MM.1S (cell line): Measurements from ENCODE around the gene HTR1D.

Source experiments
- DNase-seq: peaks from one replicate; pipeline ENCODE4 v3.0.0-alpha.2; 2015
- H2AFZ ChIP-seq: fragments of 300-600 bp; sonication (generic); 2 replicates; pipeline ENCODE4 v1.6.0; 2016; ENCODE audit warnings: antibody characterized with exemption, low read length
- H3F3A ChIP-seq: fragments of 300-600 bp; sonication (generic); 2 replicates; pipeline ENCODE4 v1.6.1; 2016; ENCODE audit warnings: mild to moderate bottlenecking, antibody characterized with exemption, low read length, moderate library complexity, mixed read lengths; ENCODE audit not compliant: insufficient read depth
- H3K27ac ChIP-seq: fragments of 300-600 bp; sonication (generic); 2 replicates; pipeline ENCODE4 v1.5.1; 2016; ENCODE audit warnings: mild to moderate bottlenecking, low read length
- H3K27me3 ChIP-seq: fragments of 300-600 bp; sonication (generic); replicated peaks from 2 replicates; pipeline ENCODE4 v1.6.0; 2016; ENCODE audit warnings: low read length; ENCODE audit not compliant: insufficient read depth
- H3K36me3 ChIP-seq: fragments of 300-600 bp; sonication (generic); replicated peaks from 2 replicates; pipeline ENCODE4 v1.6.1; 2016; ENCODE audit warnings: mild to moderate bottlenecking, low read length, mixed read lengths; ENCODE audit not compliant: insufficient read depth
- H3K4me1 ChIP-seq: fragments of 300-600 bp; sonication (generic); 2 replicates; pipeline ENCODE4 v1.6.1; 2016; ENCODE audit warnings: low read length, mixed read lengths
- H3K4me2 ChIP-seq: fragments of 300-600 bp; sonication (generic); 2 replicates; pipeline ENCODE4 v1.6.0; 2016; ENCODE audit warnings: low read depth, low read length
- H3K4me3 ChIP-seq: fragments of 300-600 bp; sonication (generic); 2 replicates; pipeline ENCODE4 v1.5.1; 2016; ENCODE audit warnings: low read length, mixed read lengths
- H3K79me2 ChIP-seq: fragments of 300-600 bp; sonication (generic); 2 replicates; pipeline ENCODE4 v1.6.1; 2016; ENCODE audit warnings: mixed run types, low read length, mixed read lengths
- H3K9ac ChIP-seq: fragments of 300-600 bp; sonication (generic); 2 replicates; pipeline ENCODE4 v1.6.1; 2016; ENCODE audit warnings: low read length, mixed read lengths
- H3K9me2 ChIP-seq: fragments of 300-600 bp; sonication (generic); replicated peaks from 2 replicates; pipeline ENCODE4 v1.6.1; 2016; ENCODE audit warnings: mild to moderate bottlenecking, low read length, mixed read lengths; ENCODE audit not compliant: insufficient read depth
- H3K9me3 ChIP-seq: fragments of 300-600 bp; sonication (generic); replicated peaks from 2 replicates; pipeline ENCODE4 v1.6.1; 2016; ENCODE audit warnings: mild to moderate bottlenecking, low read length, mixed read lengths; ENCODE audit not compliant: insufficient read depth
- H4K20me1 ChIP-seq: fragments of 300-600 bp; sonication (generic); 2 replicates; pipeline ENCODE4 v1.6.1; 2016; ENCODE audit warnings: mild to moderate bottlenecking, low read length, moderate library complexity, mixed read lengths; ENCODE audit not compliant: insufficient read depth
- EZH2 ChIP-seq: fragments of 300-600 bp; sonication (generic); optimal IDR thresholded peaks from 2 replicates; pipeline ENCODE3; 2017; ENCODE audit warnings: low read depth, mild to moderate bottlenecking, antibody characterized with exemption, low read length, mixed read lengths
- EZH2phosphoT487 ChIP-seq: fragments of 300-600 bp; sonication (generic); IDR thresholded peaks from 2 replicates; pipeline ENCODE4 v1.6.1; 2018; ENCODE audit warnings: antibody characterized with exemption, low read length
- TF ChIP-seq, protein P1 (sequence below): fragments of 300-600 bp; sonication (generic); IDR thresholded peaks from 2 replicates; pipeline ENCODE4 v1.5.1; 2016; ENCODE audit warnings: antibody characterized with exemption, low read length, mixed read lengths

The HTR1D gene

DNA sequence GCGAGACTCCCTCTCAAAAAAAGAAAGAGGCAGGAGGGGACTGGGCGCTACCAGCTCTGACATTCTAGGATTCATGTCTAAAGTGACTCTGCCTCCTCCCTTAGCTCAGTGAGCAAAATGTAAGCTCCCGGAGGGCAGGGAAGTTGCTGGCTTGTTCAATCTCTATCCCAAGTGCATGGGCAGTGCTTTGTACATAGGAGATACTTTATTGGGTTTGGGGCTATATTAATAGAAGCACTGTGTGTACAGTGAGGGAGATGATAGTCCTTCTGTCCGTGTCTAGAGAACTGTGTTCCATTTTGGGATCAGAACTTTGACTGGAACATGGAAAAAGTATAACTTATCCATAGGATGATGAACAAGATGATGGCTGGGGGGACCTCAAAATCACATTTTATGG lies 31.9 kb downstream of the HTR1D start:
- no peaks in the 10 kb centered on the region for H3K27me3 ChIP-seq
- H3K4me1 ChIP-seq: no peaks in the 10 kb centered on the region
- H3K4me3 ChIP-seq: no peak overlapping the region
- H3K9me2 ChIP-seq: no peaks in the 10 kb centered on the region
- H3K9ac ChIP-seq: no peak overlapping the region
- no peaks in the 10 kb centered on the region for H3K9me3 ChIP-seq
- H3K36me3 ChIP-seq: no peaks in the 10 kb centered on the region
- no peaks in the 10 kb centered on the region for H4K20me1 ChIP-seq
- no peaks in the 10 kb centered on the region for H3K79me2 ChIP-seq
- no peak for TF ChIP-seq EZH2
- no peak overlapping the region for H3K4me2 ChIP-seq
- DNase-seq: no peak
- no peak overlapping the region for H3K27ac ChIP-seq
- no peak overlapping the region for H2AFZ ChIP-seq
- H3F3A ChIP-seq: no peaks in the 10 kb centered on the region

DNA sequence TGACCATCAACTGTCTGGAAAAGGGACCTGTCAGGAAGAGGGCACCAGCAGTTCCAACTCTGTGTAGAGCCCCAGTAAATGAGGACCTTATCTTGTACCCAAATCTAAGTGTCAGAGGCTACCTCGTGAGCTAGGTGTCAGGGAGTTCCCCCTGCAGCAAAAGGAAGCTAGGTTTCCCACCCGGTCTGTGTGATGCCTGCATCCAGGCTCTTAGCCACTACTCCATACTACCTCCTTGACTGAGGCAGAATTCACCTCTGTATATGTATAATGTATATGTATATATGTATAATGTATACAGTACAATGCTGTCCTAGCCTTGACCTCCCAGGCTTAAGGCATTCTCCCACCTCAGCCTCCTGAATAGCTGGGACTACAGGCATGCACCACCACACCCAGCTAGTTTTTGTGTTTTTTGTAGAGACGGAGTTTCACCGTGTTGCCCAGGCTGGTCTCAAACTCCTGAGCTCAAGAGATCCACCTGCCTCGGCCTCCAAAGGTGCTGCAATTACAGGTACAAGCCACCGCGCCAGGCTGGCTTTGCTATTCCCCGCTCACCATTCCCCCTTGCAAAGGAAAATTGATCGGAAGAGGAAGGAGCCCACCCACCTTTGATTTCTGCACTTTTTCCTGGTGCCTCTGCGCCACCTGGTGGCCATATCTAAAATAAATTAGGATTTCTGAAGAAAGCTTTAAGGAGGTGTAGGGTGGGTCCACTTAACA lies 32.9 kb downstream of the HTR1D start:
- H3K36me3 ChIP-seq: no peaks in the 10 kb centered on the region
- H2AFZ ChIP-seq: peak overlapping the region; percentile 81
- H3K9ac ChIP-seq: no peak overlapping the region
- peak; percentile 45 for DNase-seq
- H3K4me1 ChIP-seq: no peaks in the 10 kb centered on the region
- H4K20me1 ChIP-seq: no peaks in the 10 kb centered on the region
- H3K9me3 ChIP-seq: no peaks in the 10 kb centered on the region
- peaks cover 5% of the 10 kb centered on the region; the same call in 1 of the 2 replicates for H3K27me3 ChIP-seq
- no peak for TF ChIP-seq EZH2phosphoT487
- TF ChIP-seq, protein P1, sequence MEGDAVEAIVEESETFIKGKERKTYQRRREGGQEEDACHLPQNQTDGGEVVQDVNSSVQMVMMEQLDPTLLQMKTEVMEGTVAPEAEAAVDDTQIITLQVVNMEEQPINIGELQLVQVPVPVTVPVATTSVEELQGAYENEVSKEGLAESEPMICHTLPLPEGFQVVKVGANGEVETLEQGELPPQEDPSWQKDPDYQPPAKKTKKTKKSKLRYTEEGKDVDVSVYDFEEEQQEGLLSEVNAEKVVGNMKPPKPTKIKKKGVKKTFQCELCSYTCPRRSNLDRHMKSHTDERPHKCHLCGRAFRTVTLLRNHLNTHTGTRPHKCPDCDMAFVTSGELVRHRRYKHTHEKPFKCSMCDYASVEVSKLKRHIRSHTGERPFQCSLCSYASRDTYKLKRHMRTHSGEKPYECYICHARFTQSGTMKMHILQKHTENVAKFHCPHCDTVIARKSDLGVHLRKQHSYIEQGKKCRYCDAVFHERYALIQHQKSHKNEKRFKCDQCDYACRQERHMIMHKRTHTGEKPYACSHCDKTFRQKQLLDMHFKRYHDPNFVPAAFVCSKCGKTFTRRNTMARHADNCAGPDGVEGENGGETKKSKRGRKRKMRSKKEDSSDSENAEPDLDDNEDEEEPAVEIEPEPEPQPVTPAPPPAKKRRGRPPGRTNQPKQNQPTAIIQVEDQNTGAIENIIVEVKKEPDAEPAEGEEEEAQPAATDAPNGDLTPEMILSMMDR: peak; percentile 70
- H3F3A ChIP-seq: no peaks in the 10 kb centered on the region
- H3K4me2 ChIP-seq: peak overlapping the region; percentile 63
- 0 out of 2 replicates have a peak overlapping the region, but pooled peaks have one; percentile 27 for H3K4me3 ChIP-seq
- no peaks in the 10 kb centered on the region for H3K9me2 ChIP-seq
- H3K27ac ChIP-seq: no peak overlapping the region
- H3K79me2 ChIP-seq: no peaks in the 10 kb centered on the region

DNA sequence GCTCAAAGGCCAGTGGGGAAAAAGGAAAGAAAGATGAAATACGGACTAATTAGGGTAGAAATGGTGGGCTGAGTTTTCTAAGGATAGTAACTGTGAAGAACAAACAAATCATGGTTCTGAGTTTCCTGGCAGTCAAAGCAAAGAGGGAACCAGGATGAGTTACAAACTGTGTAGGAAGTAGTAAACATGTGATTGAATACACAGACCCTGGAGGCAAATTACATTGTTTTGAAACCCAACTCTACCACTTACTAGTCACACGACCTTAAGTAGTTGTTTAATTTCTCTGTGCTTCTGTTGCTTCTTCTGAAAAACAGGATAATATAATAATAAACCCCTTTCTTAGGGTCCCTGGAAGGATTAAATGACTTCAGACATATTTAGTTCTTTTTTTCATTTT lies 37.4 kb downstream of the HTR1D start:
- Histone ChIP-seq H3K4me2 (no peak overlapping the region), H3F3A (no peaks in the 10 kb centered on the region), H3K9me3 (no peaks in the 10 kb centered on the region), H3K27me3 (peaks cover 33% of the 10 kb centered on the region), H3K9ac (no peak overlapping the region), H3K36me3 (no peaks in the 10 kb centered on the region), H4K20me1 (no peaks in the 10 kb centered on the region), H3K9me2 (no peaks in the 10 kb centered on the region), H3K79me2 (no peaks in the 10 kb centered on the region), H2AFZ (no peak overlapping the region), H3K27ac (no peak overlapping the region), H3K4me3 (no peak overlapping the region), H3K4me1 (no peaks in the 10 kb centered on the region)
- no peak for TF ChIP-seq EZH2phosphoT487
- no peak for TF ChIP-seq EZH2
- TF ChIP-seq, protein P1: no peak
- DNase-seq: no peak

DNA sequence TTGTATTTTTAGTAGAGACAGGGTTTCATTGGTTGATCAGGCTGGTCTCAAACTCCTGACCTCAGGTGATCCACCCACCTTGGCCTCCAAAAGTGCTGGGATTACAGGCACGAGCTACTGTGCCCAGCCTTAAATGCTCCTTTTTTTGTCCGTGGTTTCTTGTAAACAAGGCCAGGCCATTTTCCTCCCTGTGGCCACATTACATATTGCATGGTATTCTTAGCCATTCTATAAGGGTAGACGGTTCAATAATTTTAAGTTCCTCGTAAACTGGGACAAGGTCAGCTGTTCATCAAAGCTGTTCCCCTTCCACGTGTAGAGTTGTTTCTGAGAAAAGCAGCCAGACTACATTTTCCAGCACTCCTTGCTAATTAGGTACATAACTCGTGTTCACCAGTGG lies 38.4 kb downstream of the HTR1D start:
- H3K36me3 ChIP-seq: no peaks in the 10 kb centered on the region
- no peaks in the 10 kb centered on the region for H3K9me2 ChIP-seq
- no peaks in the 10 kb centered on the region for H3K4me1 ChIP-seq
- no peak for DNase-seq
- H3K4me3 ChIP-seq: no peak overlapping the region
- H3K9ac ChIP-seq: no peak overlapping the region
- peaks cover 33% of the 10 kb centered on the region for H3K27me3 ChIP-seq
- H3K27ac ChIP-seq: no peak overlapping the region
- H3K4me2 ChIP-seq: no peak overlapping the region
- TF ChIP-seq, protein P1: peak; percentile 16; the same call in 1 of the 2 replicates
- TF ChIP-seq EZH2 (no peak), EZH2phosphoT487 (no peak)
- H3K79me2 ChIP-seq: no peaks in the 10 kb centered on the region
- no peaks in the 10 kb centered on the region for H3F3A ChIP-seq
- no peak overlapping the region for H2AFZ ChIP-seq
- H4K20me1 ChIP-seq: no peaks in the 10 kb centered on the region
- no peaks in the 10 kb centered on the region for H3K9me3 ChIP-seq
